ENCODE data around the gene ADGRF3. TPM values are rescaled to one million over a fixed set of nuclear protein-coding genes. Genes with fewer than 3 reads are reported as not detected.

ADGRF3 gene
- total and polyA plus RNA-seq, 9 of the 15 experiments (the other 6 are each of a cell fraction or from before 2014, with no cell fraction given), result 0.04 to 0.54 (median 0.16) TPM; not detected in 2

DNA sequence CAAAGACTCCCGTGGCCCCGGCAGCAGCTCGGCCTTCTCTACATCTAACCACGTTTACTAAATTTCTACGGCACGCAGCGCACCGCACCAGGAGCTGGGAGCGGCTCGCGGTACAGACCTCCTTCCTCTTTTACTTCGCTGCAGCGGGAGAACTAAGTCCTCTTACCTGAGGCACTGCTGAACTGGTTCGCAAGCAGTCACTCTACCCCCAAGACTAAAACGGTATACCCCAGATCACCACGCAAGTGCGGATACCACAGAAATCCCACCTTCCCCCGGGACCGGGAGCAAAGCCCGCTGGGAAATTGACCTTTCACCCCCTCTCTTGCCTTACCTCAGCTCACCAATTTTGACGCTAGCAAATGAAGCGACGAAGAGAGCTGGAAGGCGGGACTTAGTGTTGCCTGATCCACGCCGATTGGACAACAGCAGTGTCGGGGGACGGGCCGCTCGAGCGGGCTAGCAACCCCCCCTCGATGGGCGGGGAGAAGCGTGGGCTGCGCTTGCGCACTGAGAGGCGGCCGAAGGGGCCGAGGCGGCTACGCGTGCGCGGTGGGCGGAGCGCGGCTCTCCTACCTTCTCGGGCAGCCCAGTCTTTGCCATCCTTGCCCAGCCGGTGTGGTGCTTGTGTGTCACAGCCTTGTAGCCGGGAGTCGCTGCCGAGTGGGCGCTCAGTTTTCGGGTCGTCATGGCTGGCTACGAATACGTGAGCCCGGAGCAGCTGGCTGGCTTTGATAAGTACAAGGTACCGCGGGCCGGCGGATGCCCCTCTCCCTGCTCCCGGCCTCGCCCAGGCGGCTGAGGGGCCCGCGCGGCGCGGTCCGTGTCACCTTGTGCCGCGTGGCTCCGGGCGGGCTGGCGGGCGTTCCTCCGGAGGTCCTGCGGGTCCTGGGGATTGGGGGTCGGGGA is 790 bp downstream of the ADGRF3 start, which contains the start of gene SELENOI (continued):
- TF ChIP-seq, protein P1, sequence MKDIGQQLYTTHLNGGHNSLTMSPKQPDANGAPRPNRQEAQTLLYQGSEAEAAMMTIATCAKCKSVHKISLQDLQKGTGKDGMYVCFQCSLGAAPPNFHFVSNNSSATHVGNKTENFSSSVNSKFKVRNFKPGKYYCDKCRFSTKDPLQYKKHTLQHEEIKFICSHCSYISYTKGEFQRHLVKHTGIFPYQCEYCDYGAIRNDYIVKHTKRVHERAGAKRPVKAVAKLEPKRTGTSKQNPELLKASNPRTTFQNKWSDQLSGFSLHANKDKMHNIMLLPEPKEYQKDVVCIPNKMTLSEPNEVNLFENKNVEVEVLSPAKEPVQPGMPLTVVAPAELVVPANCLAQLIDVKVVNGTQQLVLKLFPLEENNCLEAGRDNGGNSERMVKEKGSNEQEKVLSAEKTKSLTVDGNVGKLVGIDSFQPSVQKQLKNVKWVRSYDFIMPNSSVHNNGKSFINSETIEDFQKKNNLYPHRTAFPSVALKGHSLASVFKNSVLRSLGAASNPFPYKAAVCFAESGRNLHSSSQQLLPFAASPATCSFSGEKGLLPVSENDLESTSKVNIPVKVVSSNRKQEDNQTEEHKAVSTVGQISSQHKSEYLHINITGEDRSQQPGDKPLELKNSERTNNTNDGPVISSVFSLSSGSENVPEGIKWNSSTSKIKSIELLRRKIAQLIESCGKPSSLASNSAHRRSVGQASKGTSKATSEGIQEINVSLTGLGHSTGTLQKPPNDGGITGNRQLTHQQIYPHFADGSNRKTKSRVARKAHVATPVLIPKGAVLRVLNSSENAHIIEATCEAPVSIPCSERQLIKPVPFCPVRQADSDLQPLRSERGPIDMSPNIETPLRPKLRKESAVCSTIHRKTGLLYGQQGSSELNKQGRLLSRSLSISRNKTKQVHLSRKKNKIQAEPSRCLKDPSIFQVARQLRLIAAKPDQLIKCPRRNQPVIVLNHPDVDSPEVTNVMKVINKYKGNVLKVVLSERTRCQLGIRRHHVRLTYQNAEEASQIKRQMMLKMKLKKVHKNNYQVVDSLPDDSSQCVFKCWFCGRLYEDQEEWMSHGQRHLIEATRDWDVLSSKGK (CRISPR knock-in tag; IDR thresholded peaks at IDR 0.05), result no peak
- TF ChIP-seq DNMT1 (IDR thresholded peaks at IDR 0.05) (no peak), KLF16 (IDR thresholded peaks at IDR 0.05) (no peak), ZNF436 (CRISPR knock-in tag; IDR thresholded peaks at IDR 0.05) (no peak), HCFC1 (IDR thresholded peaks at IDR 0.05; ENCODE audit: low read depth, low read length) (peak; percentile 69), ZNF444 (CRISPR knock-in tag; IDR thresholded peaks at IDR 0.05) (no peak), NR1H2 (CRISPR knock-in tag; IDR thresholded peaks at IDR 0.05) (no peak), MYBL2 (IDR thresholded peaks at IDR 0.05; ENCODE audit: low read depth) (no peak), MYBL2 (CRISPR knock-in tag; IDR thresholded peaks at IDR 0.05; ENCODE audit: borderline replicate concordance) (no peak), GATAD2B (IDR thresholded peaks at IDR 0.05; ENCODE audit: borderline replicate concordance) (no peak), CTBP1 (IDR thresholded peaks at IDR 0.05; ENCODE audit: borderline replicate concordance) (peak; percentile 52), HMG20A (CRISPR knock-in tag; conservative IDR thresholded peaks at IDR 0.05) (no peak), FOXO4 (CRISPR knock-in tag; IDR thresholded peaks at IDR 0.05) (no peak), CREB5 (CRISPR knock-in tag; IDR thresholded peaks at IDR 0.05) (no peak), RBM15 (IDR thresholded peaks at IDR 0.05; ENCODE audit: insufficient read depth, low read length) (no peak), HNRNPLL (IDR thresholded peaks at IDR 0.05; ENCODE audit: low read depth, low read length, poor library complexity, severe bottlenecking) (peak; percentile 62)
- TF ChIP-seq, protein P2, sequence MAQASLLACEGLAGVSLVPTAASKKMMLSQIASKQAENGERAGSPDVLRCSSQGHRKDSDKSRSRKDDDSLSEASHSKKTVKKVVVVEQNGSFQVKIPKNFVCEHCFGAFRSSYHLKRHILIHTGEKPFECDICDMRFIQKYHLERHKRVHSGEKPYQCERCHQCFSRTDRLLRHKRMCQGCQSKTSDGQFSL (CRISPR knock-in tag; IDR thresholded peaks at IDR 0.05), result peak; percentile 82
- TF ChIP-seq, protein P2 (tag; IDR thresholded peaks at IDR 0.05), result no peak; a peak in 1 of 4 replicates
- TF ChIP-seq, protein P3, sequence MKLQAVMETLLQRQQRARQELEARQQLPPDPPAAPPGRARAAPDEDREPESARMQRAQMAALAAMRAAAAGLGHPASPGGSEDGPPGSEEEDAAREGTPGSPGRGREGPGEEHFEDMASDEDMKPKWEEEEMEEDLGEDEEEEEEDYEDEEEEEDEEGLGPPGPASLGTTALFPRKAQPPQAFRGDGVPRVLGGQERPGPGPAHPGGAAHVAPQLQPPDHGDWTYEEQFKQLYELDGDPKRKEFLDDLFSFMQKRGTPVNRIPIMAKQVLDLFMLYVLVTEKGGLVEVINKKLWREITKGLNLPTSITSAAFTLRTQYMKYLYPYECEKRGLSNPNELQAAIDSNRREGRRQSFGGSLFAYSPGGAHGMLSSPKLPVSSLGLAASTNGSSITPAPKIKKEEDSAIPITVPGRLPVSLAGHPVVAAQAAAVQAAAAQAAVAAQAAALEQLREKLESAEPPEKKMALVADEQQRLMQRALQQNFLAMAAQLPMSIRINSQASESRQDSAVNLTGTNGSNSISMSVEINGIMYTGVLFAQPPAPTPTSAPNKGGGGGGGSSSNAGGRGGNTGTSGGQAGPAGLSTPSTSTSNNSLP (IDR thresholded peaks at IDR 0.05; ENCODE audit: borderline replicate concordance, low read depth, low read length), result no peak
